Stimulated activated naive CD8-positive, alpha-beta T cell treated with anti-CD3 and anti-CD28 coated beads, Interleukin-15, amount 100 ng/mL, for 72 hours (primary cell): ENCODE results near the gene MARS2.
"Not testable (repeated sequence)": the region's sequence is repeated elsewhere in the genome, so short reads cannot be mapped to it uniquely, and the experiment has no call there.

Experiments
- ATAC-seq: fragments of 150-1000 bp; cut with Tn5 transposase; 2 replicates; pipeline ENCODE4 v1.10.0; 2021; ENCODE audit warnings: mild to moderate bottlenecking, moderate library complexity
- DNase-seq, 2 donors: peaks; one replicate each; pipeline ENCODE4 v3.0.0; 2021 to 2022
- H3K27ac Mint-ChIP-seq, 2 donors: one replicate each; pipeline ENCODE4 v1.8.0; 2022; ENCODE audit warnings: mild to moderate bottlenecking in 2 of 2, mixed read lengths in 2 of 2, moderate library complexity in 2 of 2
- H3K27me3 Mint-ChIP-seq: one replicate; pipeline ENCODE4 v1.8.0; 2022; ENCODE audit warnings: mixed read lengths
- H3K4me1 Mint-ChIP-seq: one replicate; pipeline ENCODE4 v1.8.0; 2022; ENCODE audit warnings: mild to moderate bottlenecking, mixed read lengths
- H3K4me3 Mint-ChIP-seq, 2 donors: one replicate each; pipeline ENCODE4 v1.8.0; 2022; ENCODE audit warnings: mild to moderate bottlenecking in 2 of 2, mixed read lengths in 2 of 2, moderate library complexity in 1 of 2
- H3K9me3 Mint-ChIP-seq, 2 donors: one replicate each; pipeline ENCODE4 v1.8.0; 2022; ENCODE audit warnings: mixed read lengths in 2 of 2

MARS2 gene

GRCh38 chr2:197695971-197696370 is 9.2 kb upstream of the MARS2 start:
- not testable (repeated sequence) for H3K27me3 Mint-ChIP-seq, ATAC-seq, H3K27ac Mint-ChIP-seq, DNase-seq, H3K4me3 Mint-ChIP-seq, H3K9me3 Mint-ChIP-seq
- peaks cover 15% of the 10 kb centered on the region for H3K4me1 Mint-ChIP-seq

GRCh38 chr2:197696571-197696970 is 8.6 kb upstream of the MARS2 start:
- H3K9me3 Mint-ChIP-seq, ATAC-seq, H3K27ac Mint-ChIP-seq, H3K27me3 Mint-ChIP-seq, DNase-seq, H3K4me3 Mint-ChIP-seq: not testable (repeated sequence)
- H3K4me1 Mint-ChIP-seq, result peaks cover 21% of the 10 kb centered on the region

- H3K27me3 Mint-ChIP-seq, ATAC-seq, DNase-seq, H3K27ac Mint-ChIP-seq, H3K9me3 Mint-ChIP-seq, H3K4me3 Mint-ChIP-seq: not testable (repeated sequence)
- peaks cover 27% of the 10 kb centered on the region for H3K4me1 Mint-ChIP-seq
Measured at GRCh38 chr2:197699724-197700123, 5.4 kb upstream of the MARS2 start.

- ATAC-seq (peak; percentile 48), DNase-seq (peak in 1 of 2 donors; percentile 52)
- H3K27ac Mint-ChIP-seq, result peak overlapping the region in 1 of 2 donors; percentile 38
- peaks cover 30% of the 10 kb centered on the region for H3K4me1 Mint-ChIP-seq
- H3K9me3 Mint-ChIP-seq, result no peaks in the 10 kb centered on the region
- H3K27me3 Mint-ChIP-seq, result no peaks in the 10 kb centered on the region
- peak overlapping the region in 1 of 2 donors; percentile 20 for H3K4me3 Mint-ChIP-seq
Measured at GRCh38 chr2:197700960-197701359, 4.2 kb upstream of the MARS2 start.

- DNase-seq (no peak), ATAC-seq (peak; percentile 53)
- Mint-ChIP-seq H3K27me3 (no peaks in the 10 kb centered on the region), H3K9me3 (no peaks in the 10 kb centered on the region), H3K4me1 (peaks cover 52% of the 10 kb centered on the region), H3K27ac (peak overlapping the region; percentile 23 to 96), H3K4me3 (peak overlapping the region; percentile 76 to 90)
Measured at GRCh38 chr2:197704434-197705120, 592 bp upstream of the MARS2 start.

GRCh38 chr2:197705912-197706838 is 1.0 kb downstream of the MARS2 start:
- Mint-ChIP-seq H3K27ac (peak overlapping the region; percentile 93), H3K9me3 (no peaks in the 10 kb centered on the region), H3K4me1 (peaks cover 55% of the 10 kb centered on the region), H3K4me3 (peak overlapping the region; percentile 91 to 94), H3K27me3 (no peaks in the 10 kb centered on the region)
- ATAC-seq (no peak), DNase-seq (peak in 1 of 2 donors; percentile 19)

GRCh38 chr2:197706839-197707207 is 1.7 kb downstream of the MARS2 start:
- Mint-ChIP-seq H3K9me3 (no peaks in the 10 kb centered on the region), H3K27me3 (no peaks in the 10 kb centered on the region), H3K4me1 (peaks cover 54% of the 10 kb centered on the region), H3K4me3 (peak overlapping the region; percentile 91 to 94), H3K27ac (peak overlapping the region in 1 of 2 donors; percentile 54)
- no peak for ATAC-seq
- DNase-seq, result no peak

- ATAC-seq (no peak), DNase-seq (no peak)
- Mint-ChIP-seq H3K27me3 (no peaks in the 10 kb centered on the region), H3K4me3 (peak overlapping the region; percentile 91 to 94), H3K4me1 (peaks cover 54% of the 10 kb centered on the region), H3K27ac (no peak overlapping the region), H3K9me3 (no peaks in the 10 kb centered on the region)
Measured at GRCh38 chr2:197707316-197708213, 2.4 kb downstream of the MARS2 start.

- H3K9me3 Mint-ChIP-seq, result no peaks in the 10 kb centered on the region
- H3K27ac Mint-ChIP-seq, result no peak overlapping the region
- ATAC-seq, result no peak
- no peaks in the 10 kb centered on the region for H3K27me3 Mint-ChIP-seq
- H3K4me3 Mint-ChIP-seq, result peak overlapping the region; percentile 34 to 76
- peaks cover 62% of the 10 kb centered on the region for H3K4me1 Mint-ChIP-seq
- DNase-seq, result no peak
Measured at GRCh38 chr2:197708331-197708730, 3.2 kb downstream of the MARS2 start.

GRCh38 chr2:197709140-197709539 is 4.0 kb downstream of the MARS2 start:
- H3K4me1 Mint-ChIP-seq, result peaks cover 66% of the 10 kb centered on the region
- peak overlapping the region; percentile 34 to 60 for H3K4me3 Mint-ChIP-seq
- not testable (repeated sequence) for ATAC-seq, H3K27me3 Mint-ChIP-seq, H3K27ac Mint-ChIP-seq, H3K9me3 Mint-ChIP-seq, DNase-seq

- peak; percentile 84 for ATAC-seq
- Mint-ChIP-seq H3K4me3 (peak overlapping the region in 1 of 2 donors; percentile 15), H3K27ac (no peak overlapping the region), H3K27me3 (no peaks in the 10 kb centered on the region), H3K9me3 (no peaks in the 10 kb centered on the region), H3K4me1 (peaks cover 62% of the 10 kb centered on the region)
- DNase-seq, result peak; percentile 39 to 64
Measured at GRCh38 chr2:197710424-197711042, 5.4 kb downstream of the MARS2 start.

GRCh38 chr2:197711578-197711977 is 6.4 kb downstream of the MARS2 start:
- no peak for ATAC-seq
- Mint-ChIP-seq H3K4me1 (peaks cover 56% of the 10 kb centered on the region), H3K27me3 (no peaks in the 10 kb centered on the region), H3K9me3 (no peaks in the 10 kb centered on the region), H3K27ac (no peak overlapping the region), H3K4me3 (no peak overlapping the region)
- DNase-seq, result no peak

GRCh38 chr2:197713271-197713670 is 8.1 kb downstream of the MARS2 start:
- DNase-seq (no peak), ATAC-seq (no peak)
- Mint-ChIP-seq H3K27ac (no peak overlapping the region), H3K4me1 (peaks cover 46% of the 10 kb centered on the region), H3K27me3 (no peaks in the 10 kb centered on the region), H3K9me3 (no peaks in the 10 kb centered on the region), H3K4me3 (no peak overlapping the region)

- DNase-seq (no peak), ATAC-seq (no peak)
- Mint-ChIP-seq H3K27ac (no peak overlapping the region), H3K27me3 (no peaks in the 10 kb centered on the region), H3K4me3 (no peak overlapping the region), H3K9me3 (no peaks in the 10 kb centered on the region), H3K4me1 (peaks cover 11% of the 10 kb centered on the region)
Measured at GRCh38 chr2:197717863-197718262, 12.7 kb downstream of the MARS2 start.

GRCh38 chr2:197727011-197727410 is 21.8 kb downstream of the MARS2 start:
- Mint-ChIP-seq H3K27ac (no peak overlapping the region), H3K9me3 (peaks cover 4 to 10% of the 10 kb centered on the region in 2 donors), H3K4me1 (no peaks in the 10 kb centered on the region), H3K27me3 (no peaks in the 10 kb centered on the region), H3K4me3 (no peak overlapping the region)
- DNase-seq, result no peak
- no peak for ATAC-seq
